Panc1 (cell line): Measurements from ENCODE around the gene ERC2.

Source experiments
- CTCF ChIP-seq: fragments of 450-650 bp; IDR thresholded peaks from 2 replicates; pipeline ENCODE4 v1.5.1; 2017; ENCODE audit warnings: mild to moderate bottlenecking
- REST ChIP-seq, 2 experiments: IDR thresholded peaks; 2 replicates each; pipeline ENCODE4 v1.6.1; 2011 to 2012; ENCODE audit warnings: low read depth in 2 of 2, control low read depth in 1 of 2, low read length in 1 of 2, mild to moderate bottlenecking in 1 of 2, moderate library complexity in 1 of 2; ENCODE audit not compliant: insufficient read depth in 1 of 2

- no peak for TF ChIP-seq CTCF
- no peak for TF ChIP-seq REST (IDR thresholded peaks at IDR 0.05; ENCODE audit: insufficient read depth in 1 of 2, low read depth in 2 of 2, low read length in 1 of 2)
Measured at GRCh38 chr3:55789516-55789915, 678.8 kb downstream of the ERC2 start.
